IPS DF 4.7 (cell line): ENCODE data around the gene ABCA9.
"Not testable (repeated sequence)": the region's sequence is repeated elsewhere in the genome, so short reads cannot be mapped to it uniquely, and the experiment has no call there.

Source experiments
- DNase-seq: peaks from one replicate; pipeline ENCODE4 v3.0.0-alpha.2; 2013; ENCODE audit warnings: low spot score; ENCODE audit errors: extremely low read depth

The ABCA9 gene

DNA sequence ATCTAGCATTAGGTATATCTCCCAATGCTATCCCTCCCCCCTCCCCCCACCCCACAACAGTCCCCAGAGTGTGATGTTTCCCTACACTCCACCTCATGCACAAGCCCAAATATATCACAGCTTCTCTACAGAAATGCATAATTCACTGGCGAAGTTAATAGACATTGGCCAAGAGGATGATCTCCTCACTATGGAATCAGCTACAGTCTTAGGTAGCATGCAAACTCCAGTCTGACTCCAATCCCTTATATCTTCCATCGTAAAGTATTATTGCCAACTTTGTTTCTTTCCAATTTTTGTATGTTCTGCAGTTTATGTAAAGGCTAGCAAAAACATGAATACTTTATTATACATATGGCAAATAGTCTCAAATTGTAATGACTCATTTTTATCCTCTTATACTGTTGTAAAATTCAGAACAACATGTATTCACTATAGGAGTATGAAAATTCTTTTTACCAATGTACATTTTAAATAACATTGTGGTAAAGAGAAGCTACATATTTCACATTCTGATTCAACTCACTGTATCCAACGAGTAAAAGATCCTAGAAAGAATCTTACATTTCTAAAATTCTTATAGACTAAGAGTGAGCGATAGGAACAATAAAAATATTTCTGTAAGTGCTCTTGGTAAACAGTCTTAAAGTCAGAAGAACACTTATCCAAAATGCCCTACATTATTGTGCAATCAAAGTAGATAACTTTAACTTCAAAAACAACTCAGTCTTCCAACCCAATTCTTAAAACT is 106.4 kb downstream of the ABCA9 start:
- DNase-seq: no peak

DNA sequence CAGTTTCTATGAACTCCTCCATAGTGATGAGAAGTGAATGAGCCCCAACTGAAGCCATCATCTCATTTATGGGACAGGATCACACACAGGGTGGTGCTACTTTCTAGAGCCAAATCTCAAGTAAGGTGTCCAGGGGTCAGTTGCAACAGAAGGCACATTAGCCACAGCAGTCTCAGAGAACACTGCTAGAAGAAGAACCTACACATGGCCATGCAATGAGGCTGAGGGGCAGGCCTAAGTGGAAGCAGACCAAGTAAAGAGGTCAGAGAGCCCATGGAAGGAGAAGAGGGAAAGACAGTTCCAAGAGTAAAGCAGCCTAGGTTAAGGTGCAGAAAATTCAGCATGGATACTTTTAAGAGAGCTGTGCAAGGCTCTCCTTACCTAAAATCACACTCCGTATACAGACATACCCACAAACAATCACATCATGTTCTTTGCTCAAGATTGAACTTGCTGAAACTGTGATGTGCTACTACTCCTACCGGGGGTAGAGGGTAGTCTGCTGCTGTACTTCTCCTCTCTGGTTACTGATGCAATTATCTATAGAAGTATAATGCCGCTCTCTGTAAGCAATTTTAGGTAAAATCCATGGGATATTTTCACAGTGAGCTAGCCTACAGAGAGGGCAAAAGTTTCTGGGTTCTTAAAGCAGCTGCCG is 107.3 kb downstream of the ABCA9 start:
- no peak for DNase-seq

DNA sequence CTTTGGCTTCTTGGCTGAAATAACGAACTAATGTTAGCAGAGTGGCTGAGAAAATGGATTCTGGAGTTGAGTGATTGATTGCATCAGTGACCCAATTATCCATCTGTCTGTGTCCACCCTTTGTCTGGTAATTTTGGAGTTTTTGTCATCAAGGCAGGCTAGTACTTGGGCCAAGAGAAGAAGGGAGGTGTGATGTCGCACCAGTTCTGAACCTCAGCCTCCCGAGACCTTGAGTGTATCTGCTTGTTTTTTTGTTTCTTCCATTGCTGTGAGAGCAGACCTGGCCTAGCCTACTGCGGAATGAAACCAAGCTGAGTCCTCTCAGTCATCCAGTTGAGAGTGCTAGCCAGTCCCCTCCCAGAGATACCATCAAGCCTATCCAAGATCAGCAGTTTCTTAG is 110.0 kb downstream of the ABCA9 start:
- DNase-seq: no peak

DNA sequence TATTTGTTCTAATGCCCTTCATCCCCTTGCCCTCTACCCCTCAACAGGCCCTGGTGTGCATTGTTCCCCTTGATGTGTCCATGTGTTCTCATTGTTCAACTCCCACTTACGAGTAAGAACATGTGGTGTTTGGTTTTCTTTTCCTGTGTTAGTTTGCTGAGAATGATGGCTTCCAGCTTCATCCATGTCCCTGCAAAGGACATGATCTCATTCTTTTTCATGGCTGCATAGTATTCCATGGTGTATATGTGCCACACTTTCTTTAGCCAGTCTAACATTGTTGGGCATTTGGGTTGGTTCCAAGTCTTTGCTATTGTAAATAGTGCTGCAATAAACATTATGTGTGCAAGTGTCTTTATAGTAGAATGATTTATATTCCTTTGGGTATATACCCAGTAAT is 112.9 kb downstream of the ABCA9 start:
- not testable (repeated sequence) for DNase-seq

DNA sequence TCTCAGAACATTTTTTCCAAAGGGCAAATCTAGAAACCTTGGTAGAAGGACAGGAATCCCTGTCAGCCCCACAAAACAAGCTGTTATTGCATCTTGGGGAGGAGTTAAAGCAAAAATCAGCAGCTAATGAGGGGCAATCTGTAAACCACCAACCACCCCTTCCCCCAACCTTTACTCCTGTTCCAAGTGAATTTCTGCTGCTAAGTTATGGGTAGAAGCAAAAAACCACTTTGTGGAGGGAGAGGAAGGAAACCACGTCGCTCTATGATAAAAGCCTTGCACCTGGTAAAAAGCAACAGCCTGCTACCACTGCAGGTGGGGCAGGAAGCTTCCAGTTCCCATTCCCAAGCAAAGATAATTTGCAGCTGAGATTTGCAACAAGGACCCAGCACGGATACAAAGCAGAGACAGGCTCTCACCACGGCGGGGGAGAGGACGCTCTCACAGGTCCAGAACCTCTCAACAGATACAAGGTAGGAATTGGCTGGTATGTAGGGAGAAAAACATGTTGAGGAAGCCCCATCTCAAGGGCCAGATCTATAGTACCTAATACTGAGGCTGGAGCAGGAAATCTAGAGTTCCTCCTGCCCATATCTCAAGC is 116.2 kb downstream of the ABCA9 start:
- no peak for DNase-seq

DNA sequence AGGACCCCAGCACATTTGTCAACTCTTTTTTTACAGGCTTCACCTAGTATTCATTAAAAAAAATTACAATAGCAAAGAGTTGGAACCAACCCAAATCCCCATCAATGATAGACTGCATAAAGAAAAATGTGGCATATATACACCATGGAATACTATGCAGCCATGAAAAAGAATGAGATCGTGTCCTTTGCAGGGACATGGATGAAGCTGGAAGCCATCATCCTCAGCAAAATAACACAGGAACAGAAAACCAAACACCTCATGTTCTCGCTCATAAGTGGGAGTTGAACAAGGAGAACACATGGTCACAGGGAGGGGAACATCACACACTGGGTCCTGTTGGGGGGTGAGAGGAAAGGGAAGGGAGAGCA is 116.9 kb downstream of the ABCA9 start:
- DNase-seq: not testable (repeated sequence)

DNA sequence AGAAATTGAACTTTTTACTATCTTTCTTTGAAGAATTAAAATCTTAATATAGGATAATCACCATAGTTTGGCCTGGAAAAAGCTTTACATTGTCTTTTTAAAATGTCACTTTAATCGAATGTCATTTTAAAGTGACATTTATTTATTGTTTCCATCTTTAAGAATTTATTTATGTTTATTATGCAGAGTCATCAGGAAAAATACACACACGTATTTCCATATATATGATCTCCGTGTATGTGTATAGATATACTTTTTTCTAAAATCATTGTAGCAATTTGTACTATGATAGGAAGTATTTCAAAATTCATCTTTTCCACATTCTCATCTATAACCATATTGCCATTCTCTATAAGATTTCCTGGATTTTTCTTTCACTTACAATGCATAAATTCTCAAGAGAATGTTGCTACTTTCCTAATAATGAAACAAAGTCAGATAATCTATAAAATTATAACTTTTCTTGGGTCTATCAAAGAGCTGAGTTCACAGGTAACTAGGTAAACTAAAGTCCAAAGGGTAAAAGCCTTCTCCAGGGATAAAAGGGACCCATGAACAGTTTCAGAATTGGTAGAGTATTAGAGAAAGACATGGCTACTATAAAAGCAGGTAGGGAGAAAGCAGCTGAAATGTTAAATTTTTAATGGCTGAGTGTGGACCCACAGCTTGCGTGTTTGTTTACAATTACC is 117.5 kb downstream of the ABCA9 start:
- no peak for DNase-seq

DNA sequence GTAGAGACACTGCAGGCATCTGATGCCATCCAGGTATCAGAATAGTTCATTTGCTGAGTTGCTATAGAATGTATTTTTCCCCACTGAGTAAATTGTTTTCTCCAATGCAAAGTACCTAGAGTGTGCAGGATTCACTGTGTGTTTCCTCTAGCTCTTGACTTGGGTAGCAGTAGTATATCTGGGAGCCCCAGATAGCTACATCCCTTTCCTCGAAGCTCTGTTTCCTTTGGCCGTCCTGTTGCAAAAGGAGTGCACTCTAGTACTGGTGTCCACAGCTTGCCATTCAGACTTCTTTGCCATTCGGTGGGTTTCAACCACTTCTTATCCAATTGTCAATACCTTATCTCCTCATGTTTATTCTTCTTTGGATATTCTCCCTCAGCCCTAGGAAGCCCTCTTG is 118.3 kb downstream of the ABCA9 start:
- DNase-seq: no peak

DNA sequence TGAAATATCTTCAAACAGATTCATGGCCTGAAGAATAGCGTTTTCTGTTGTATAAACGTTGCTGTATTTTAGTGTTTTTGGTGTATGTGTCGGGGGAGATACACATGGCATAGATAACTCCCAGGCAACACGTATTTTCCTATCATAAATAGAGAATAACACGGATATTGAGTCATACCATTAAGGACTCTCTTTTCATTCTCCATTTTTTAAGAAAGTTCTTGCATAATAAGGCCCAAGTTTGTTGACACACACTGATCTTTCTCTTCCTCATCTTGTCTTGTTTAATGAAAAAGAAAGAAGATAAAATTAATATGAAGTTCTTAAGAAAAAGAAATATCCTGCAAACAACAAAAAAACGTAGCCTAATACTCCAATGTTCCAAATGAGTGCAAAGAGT is 119.0 kb downstream of the ABCA9 start:
- DNase-seq: no peak

DNA sequence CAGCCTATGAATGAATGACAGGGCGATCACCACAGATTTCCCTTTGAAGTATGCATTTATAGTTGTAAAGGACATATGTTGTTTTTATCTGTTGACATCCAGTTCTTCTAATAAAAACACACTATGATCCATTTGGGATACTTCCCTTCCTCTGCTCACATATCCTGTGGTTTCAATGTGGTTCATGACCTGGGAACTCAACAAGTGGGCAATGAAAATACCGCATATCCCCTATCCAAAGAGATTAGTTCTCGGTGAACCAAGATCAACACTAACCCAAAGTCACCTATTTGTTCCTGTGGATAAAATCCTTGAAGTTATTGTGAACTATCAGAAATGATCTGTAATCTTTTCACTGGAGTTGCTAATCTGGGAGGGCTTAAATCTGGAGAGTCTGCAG is 121.5 kb downstream of the ABCA9 start:
- DNase-seq: no peak

DNA sequence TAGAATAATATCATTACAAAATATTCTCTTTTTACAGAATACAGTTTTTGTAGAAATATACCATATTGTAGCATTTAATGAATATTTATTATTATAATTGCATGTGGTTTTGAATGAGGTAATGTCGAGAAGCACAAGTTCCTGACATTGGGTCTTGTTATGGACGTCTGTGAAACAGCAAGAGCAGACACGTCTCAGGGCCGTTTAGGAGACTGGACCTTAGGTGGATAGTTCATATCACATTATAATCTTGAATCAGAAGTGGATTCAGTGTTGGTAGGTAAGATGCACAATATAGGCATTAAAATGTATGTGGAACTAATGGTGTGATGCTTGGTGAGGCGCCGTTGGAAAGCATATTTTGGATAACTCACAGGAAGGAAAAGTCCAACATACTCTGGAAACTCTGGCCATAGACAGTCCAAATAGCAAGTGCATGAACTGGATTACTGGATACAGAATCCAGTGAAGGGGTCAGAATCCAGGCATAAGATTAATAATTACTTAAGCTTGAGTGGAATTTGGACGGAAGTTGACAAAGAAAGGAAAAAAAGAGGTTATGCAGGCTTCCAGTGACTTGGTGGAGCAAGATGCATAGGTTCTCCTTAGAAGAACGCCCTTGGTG is 122.7 kb downstream of the ABCA9 start:
- DNase-seq: no peak

DNA sequence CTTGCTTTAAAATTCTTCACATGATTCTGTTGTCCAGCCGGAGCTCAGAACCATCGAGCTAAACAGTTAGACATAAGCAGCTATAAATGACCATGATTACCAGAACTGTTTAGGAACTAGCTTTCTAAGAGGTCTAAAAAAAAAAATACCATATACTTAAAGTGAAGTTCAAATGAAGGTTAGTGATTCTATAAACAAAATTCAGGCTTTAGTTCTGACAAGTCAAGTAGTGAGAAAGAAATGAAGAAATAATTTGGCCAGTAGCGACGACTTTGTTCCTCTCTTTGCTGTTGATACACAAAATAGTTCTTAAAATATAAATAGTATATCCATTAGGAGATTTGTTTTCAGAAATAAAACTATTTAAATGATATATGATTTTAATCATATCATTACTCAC is 133.2 kb downstream of the ABCA9 start:
- no peak for DNase-seq

DNA sequence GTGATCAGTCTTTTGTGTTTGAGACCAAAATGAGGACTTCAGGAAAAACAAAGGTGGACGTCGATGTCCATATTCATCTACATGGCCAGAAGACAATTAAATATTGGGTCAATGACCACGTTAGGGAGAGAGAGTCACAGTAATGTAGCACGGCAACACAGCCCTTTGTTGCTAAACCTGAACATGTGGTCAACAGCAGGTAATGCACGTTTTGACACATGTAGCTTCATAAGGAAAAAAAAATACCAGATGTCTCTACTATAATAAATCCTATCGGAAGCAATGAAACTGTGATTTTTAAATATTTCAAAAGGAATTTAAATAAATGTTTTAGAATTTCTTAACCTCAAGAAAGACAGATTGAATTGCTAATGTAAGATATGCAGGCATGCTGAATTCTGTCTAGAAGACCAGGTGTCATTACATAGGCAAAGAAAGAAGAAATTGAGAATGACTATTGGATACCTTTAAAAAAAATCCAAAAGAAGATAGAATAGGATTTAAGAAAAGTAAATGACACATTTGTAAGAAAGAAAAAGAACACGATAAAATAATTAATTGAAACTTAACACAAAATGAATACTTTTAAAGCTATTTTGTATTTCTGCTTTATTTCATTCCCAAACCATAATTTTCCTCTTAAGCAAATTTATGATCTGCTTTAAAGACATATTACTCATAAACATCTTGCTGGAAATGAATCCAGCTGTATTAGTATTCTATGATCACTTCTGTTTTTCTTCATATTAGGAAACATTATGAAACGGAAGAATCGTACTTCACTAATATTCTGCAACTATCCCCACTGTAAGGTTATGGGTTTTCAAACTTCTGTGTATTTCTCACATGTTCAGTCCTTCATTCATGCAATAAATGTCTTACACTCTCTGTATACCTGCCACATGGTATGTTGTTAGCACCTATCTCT is 135.7 kb downstream of the ABCA9 start:
- DNase-seq: no peak
